Effector memory CD8-positive, alpha-beta T cell (primary cell): ENCODE results near the gene RAB11FIP3.

Experiments used
- ATAC-seq: fragments of 150-1000 bp; cut with Tn5 transposase; replicated peaks from 2 replicates; pipeline ENCODE4 v1.10.0; 2021; ENCODE audit warnings: mild to moderate bottlenecking, moderate library complexity
- DNase-seq, 3 experiments: peaks; one replicate each; pipeline ENCODE4 v3.0.0; 2021
- H3K27ac Mint-ChIP-seq, 2 donors: one replicate each; pipeline ENCODE4 v1.8.0; 2022; ENCODE audit warnings: mild to moderate bottlenecking in 2 of 2, mixed read lengths in 2 of 2, moderate library complexity in 2 of 2
- H3K27me3 Mint-ChIP-seq, 2 donors: one replicate each; pipeline ENCODE4 v1.8.0; 2022; ENCODE audit warnings: mixed read lengths in 2 of 2
- H3K36me3 Mint-ChIP-seq: one replicate; pipeline ENCODE4 v1.8.0; 2022; ENCODE audit warnings: mild to moderate bottlenecking, moderate library complexity, mixed read lengths; ENCODE audit not compliant: insufficient read depth
- H3K4me1 Mint-ChIP-seq, 2 donors: one replicate each; pipeline ENCODE4 v1.8.0; 2022; ENCODE audit warnings: low read depth in 2 of 2, mixed read lengths in 2 of 2
- H3K4me3 Mint-ChIP-seq, 2 donors: one replicate each; pipeline ENCODE4 v1.8.0; 2022; ENCODE audit warnings: mild to moderate bottlenecking in 2 of 2, mixed read lengths in 2 of 2, moderate library complexity in 2 of 2
- H3K9me3 Mint-ChIP-seq, 2 donors: one replicate each; pipeline ENCODE4 v1.8.0; 2022; ENCODE audit warnings: mixed read lengths in 2 of 2

The RAB11FIP3 gene

DNA sequence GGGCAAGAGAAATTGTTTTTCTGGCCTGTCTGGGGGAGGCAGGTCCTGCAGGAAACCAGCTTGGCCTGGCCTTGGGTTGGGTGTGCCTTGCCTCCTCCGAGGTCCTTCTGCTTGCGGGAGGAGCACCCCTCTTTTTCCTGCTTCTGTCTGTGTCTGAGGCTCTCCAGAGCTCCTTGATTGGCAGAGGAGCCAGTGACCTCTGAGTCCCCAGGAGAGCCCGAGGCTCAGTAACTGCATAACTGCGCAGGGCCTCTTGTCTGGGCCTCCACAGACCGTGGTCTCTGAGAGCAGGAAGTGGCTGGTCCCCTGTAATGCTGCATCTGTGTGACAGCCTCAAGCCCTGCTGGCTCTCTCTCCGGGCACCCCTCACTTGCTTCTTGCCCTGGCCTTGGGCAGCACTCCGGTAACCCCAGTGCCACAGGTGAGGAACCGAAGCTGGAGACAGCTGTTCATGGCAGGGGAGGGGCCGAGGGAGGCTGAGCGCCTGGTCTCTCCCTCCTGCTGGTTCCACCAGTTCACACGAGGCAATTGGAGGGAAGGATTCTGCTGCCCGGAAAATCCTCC is 103.6 kb downstream of the RAB11FIP3 start:
- H3K9me3 Mint-ChIP-seq = no peaks in the 10 kb centered on the region
- peak overlapping the region; percentile 90 to 92 for H3K27ac Mint-ChIP-seq
- peak; percentile 26 to 40 (median 30) for DNase-seq
- no peaks in the 10 kb centered on the region for H3K27me3 Mint-ChIP-seq
- ATAC-seq = peak; percentile 13
- peaks cover 14% of the 10 kb centered on the region for H3K36me3 Mint-ChIP-seq
- H3K4me3 Mint-ChIP-seq = peak overlapping the region; percentile 91 to 95
- H3K4me1 Mint-ChIP-seq = peaks cover 29 to 37% of the 10 kb centered on the region in 2 donors

GRCh38 chr16:530111-530817 is 104.8 kb downstream of the RAB11FIP3 start:
- peaks cover 9% of the 10 kb centered on the region for H3K36me3 Mint-ChIP-seq
- no peaks in the 10 kb centered on the region for H3K27me3 Mint-ChIP-seq
- peak overlapping the region; percentile 43 to 95 for H3K4me3 Mint-ChIP-seq
- ATAC-seq (no peak), DNase-seq (no peak)
- H3K4me1 Mint-ChIP-seq = peaks cover 30 to 34% of the 10 kb centered on the region in 2 donors
- no peaks in the 10 kb centered on the region for H3K9me3 Mint-ChIP-seq
- H3K27ac Mint-ChIP-seq = peak overlapping the region in 1 of 2 donors; percentile 72

DNA sequence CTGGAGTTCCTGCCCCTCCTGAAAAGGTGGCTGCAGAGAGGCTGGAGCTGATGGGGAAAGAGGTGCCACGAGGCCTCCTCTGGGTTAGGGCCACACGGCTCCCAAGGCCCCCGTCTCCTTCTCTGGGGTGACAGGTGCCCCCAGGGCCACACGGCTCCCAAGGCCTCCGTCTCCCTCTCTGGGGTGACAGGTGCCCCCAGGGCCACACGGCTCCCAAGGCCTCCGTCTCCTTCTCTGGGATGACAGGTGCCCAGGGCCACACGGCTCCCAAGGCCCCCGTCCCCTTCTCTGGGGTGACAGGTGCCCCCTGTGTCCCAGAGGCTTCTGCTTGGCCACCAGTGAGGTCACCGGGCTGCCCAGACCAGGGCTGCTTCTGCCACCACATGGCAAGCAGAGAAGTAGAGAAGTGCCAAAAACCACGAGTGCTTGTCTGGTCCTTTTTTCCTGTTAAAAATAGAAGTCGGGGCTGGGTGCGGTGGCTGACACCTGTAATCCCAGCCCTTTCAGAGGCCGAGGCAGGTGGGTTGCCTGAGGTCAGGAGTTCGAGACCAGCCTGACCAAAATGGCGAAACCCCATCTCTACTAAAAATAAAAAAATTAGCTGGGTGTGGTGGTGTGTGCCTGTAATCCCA is 106.2 kb downstream of the RAB11FIP3 start:
- no peak for ATAC-seq
- H3K27ac Mint-ChIP-seq = peak overlapping the region in 1 of 2 donors; percentile 82
- peaks cover 14% of the 10 kb centered on the region for H3K36me3 Mint-ChIP-seq
- DNase-seq = no peak
- no peaks in the 10 kb centered on the region for H3K27me3 Mint-ChIP-seq
- H3K4me1 Mint-ChIP-seq = peaks cover 19 to 25% of the 10 kb centered on the region in 2 donors
- no peaks in the 10 kb centered on the region for H3K9me3 Mint-ChIP-seq
- H3K4me3 Mint-ChIP-seq = no peak overlapping the region

DNA sequence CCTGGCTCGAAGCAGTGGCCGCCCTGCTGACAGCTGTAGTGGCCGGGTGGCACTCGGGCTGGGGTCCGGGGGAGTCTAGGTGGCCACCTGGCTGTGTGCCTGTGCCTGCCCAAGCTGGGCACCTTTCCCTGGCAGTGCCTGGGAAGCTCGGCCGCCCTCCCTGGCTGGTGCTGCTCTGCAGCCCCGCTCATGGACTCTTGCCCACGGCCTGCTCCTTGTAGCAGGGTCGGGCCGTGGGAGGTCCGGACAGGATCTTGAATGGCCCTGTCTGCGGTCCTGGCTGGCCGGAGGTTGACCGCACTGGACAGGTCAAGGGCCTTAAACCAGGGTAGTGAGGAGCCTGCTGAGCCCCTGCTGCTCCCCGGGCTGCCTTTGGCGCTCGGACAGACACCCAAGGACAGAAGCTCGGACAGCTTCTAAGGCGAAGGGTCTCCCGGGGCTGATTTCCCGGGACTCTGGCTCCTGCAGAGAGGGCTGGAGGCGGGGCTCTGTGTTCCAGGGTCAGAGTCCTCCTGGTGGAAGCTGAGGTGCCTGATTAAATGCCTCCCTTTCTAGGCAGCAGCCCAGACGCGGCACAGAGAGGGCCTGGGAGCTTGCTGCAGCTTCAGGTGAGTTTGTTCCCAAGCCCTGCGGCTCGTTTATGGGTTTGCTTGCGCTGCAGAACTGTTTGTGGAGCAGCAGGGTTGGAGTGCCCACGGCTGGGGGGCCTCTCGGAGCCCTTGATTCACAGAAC is 108.1 kb downstream of the RAB11FIP3 start:
- Mint-ChIP-seq H3K27me3 (no peaks in the 10 kb centered on the region), H3K4me3 (no peak overlapping the region), H3K9me3 (no peaks in the 10 kb centered on the region), H3K36me3 (peaks cover 19% of the 10 kb centered on the region), H3K4me1 (peaks cover 16 to 23% of the 10 kb centered on the region in 2 donors), H3K27ac (no peak overlapping the region)
- DNase-seq = no peak
- ATAC-seq = no peak

GRCh38 chr16:534135-534534 is 108.7 kb downstream of the RAB11FIP3 start:
- no peaks in the 10 kb centered on the region for H3K9me3 Mint-ChIP-seq

GRCh38 chr16:534856-535445 is 109.5 kb downstream of the RAB11FIP3 start:
- Mint-ChIP-seq H3K9me3 (no peaks in the 10 kb centered on the region), H3K4me3 (no peak overlapping the region), H3K36me3 (peaks cover 17% of the 10 kb centered on the region), H3K4me1 (peaks cover 12 to 13% of the 10 kb centered on the region in 2 donors), H3K27me3 (no peaks in the 10 kb centered on the region), H3K27ac (no peak overlapping the region)
- DNase-seq = no peak
- ATAC-seq = no peak

More at GRCh38 chr16:534135-534534, 108.7 kb downstream of the RAB11FIP3 start:
- DNase-seq = no peak
- H3K27me3 Mint-ChIP-seq = no peaks in the 10 kb centered on the region
- peaks cover 17% of the 10 kb centered on the region for H3K36me3 Mint-ChIP-seq
- no peak overlapping the region for H3K4me3 Mint-ChIP-seq
- peaks cover 11 to 18% of the 10 kb centered on the region in 2 donors for H3K4me1 Mint-ChIP-seq
- no peak overlapping the region for H3K27ac Mint-ChIP-seq
- ATAC-seq = no peak

- ATAC-seq (no peak), DNase-seq (no peak)
- Mint-ChIP-seq H3K9me3 (no peaks in the 10 kb centered on the region), H3K27ac (no peak overlapping the region), H3K27me3 (no peaks in the 10 kb centered on the region), H3K4me1 (peaks cover 4 to 7% of the 10 kb centered on the region in 2 donors), H3K36me3 (peaks cover 13% of the 10 kb centered on the region), H3K4me3 (no peak overlapping the region)
Measured at GRCh38 chr16:535446-536405, 110.3 kb downstream of the RAB11FIP3 start.

- Mint-ChIP-seq H3K4me3 (no peak overlapping the region), H3K9me3 (no peaks in the 10 kb centered on the region)
Measured at GRCh38 chr16:536746-537145, 111.3 kb downstream of the RAB11FIP3 start.

GRCh38 chr16:537415-538335 is 112.2 kb downstream of the RAB11FIP3 start:
- no peak for DNase-seq
- peaks cover 7 to 8% of the 10 kb centered on the region in 2 donors for H3K4me1 Mint-ChIP-seq
- no peaks in the 10 kb centered on the region for H3K9me3 Mint-ChIP-seq
- H3K27me3 Mint-ChIP-seq = no peaks in the 10 kb centered on the region
- H3K36me3 Mint-ChIP-seq = peaks cover 17% of the 10 kb centered on the region
- ATAC-seq = no peak
- no peak overlapping the region for H3K4me3 Mint-ChIP-seq
- H3K27ac Mint-ChIP-seq = no peak overlapping the region

More at GRCh38 chr16:536746-537145, 111.3 kb downstream of the RAB11FIP3 start:
- peaks cover 5 to 7% of the 10 kb centered on the region in 2 donors for H3K4me1 Mint-ChIP-seq
- ATAC-seq = no peak
- peaks cover 17% of the 10 kb centered on the region for H3K36me3 Mint-ChIP-seq
- H3K27me3 Mint-ChIP-seq = no peaks in the 10 kb centered on the region
- no peak overlapping the region for H3K27ac Mint-ChIP-seq
- no peak for DNase-seq

DNA sequence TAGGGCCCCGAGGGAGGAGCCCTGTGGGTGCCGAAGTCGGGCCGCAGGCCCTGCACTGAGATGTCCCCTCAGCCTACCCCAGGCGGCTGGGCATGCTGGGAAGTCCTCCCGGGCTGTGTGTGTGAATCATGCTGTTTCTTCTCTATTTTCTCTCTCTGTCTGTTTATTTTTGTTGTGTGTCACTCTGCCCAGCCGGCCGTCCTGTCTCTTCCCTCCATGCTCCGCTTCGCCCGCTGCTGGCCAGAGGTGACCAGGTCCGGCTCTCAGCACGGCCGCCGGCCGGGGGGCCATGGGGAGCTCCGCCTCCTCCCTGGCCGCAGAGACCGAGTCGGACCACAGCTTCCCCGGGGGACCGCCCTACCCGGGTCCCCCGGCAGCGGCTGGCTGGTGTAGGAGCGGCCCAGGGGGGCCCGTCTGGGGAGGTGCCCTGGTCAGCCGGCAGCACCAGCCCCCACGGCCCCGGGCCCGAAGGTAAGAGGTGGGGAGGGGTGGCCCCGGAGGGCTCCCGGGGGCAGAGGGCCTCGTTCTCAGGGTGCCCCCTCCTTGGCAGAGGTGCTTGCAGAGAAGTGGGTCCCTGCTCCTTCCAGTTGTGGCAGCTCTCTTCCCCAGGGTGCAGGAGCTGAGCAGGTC is 114.6 kb downstream of the RAB11FIP3 start:
- H3K27me3 Mint-ChIP-seq = no peaks in the 10 kb centered on the region
- no peak for ATAC-seq
- H3K9me3 Mint-ChIP-seq = no peaks in the 10 kb centered on the region
- no peak overlapping the region for H3K4me3 Mint-ChIP-seq
- H3K36me3 Mint-ChIP-seq = peaks cover 20% of the 10 kb centered on the region
- DNase-seq = no peak
- no peak overlapping the region for H3K27ac Mint-ChIP-seq
- H3K4me1 Mint-ChIP-seq = peaks cover 3 to 6% of the 10 kb centered on the region in 2 donors

DNA sequence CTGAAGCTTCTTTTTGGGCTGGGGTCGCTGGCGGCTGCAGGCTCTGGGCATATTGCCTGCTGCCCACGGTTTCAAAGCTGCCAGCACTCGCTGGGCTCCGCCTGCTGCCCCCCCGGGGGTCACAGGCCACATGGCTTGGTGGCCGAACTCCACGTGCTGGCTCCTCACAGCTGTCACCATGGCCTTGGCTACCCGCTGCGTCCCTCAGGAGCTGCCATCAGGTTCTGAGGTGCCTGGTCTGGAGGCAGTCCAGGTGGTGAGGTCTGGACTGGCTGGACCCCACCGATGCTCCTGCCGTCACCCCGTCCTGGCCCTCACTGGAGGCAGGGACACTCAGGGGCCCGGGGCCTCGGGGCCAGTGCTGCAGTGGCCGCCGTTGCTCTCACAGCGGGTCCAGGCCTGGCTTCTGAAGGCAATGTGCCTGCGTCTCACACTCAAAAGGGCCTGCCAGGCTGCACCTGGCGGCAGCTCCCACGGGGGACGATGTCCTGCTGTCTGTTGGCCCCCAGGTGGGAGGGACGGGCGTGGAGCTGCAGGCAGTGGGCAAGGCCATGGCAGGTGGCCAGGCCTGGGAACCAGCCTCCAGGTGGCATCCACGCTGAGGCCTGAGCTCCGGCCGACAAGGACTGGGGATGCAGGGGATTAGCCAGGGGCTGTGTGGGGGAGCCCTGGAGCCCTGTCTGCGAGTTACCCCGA is 115.3 kb downstream of the RAB11FIP3 start:
- H3K36me3 Mint-ChIP-seq = peaks cover 21% of the 10 kb centered on the region
- ATAC-seq = no peak
- H3K9me3 Mint-ChIP-seq = no peaks in the 10 kb centered on the region
- H3K27me3 Mint-ChIP-seq = no peaks in the 10 kb centered on the region
- no peak overlapping the region for H3K4me3 Mint-ChIP-seq
- no peak for DNase-seq
- H3K4me1 Mint-ChIP-seq = peaks cover 3 to 8% of the 10 kb centered on the region in 2 donors
- H3K27ac Mint-ChIP-seq = peak overlapping the region in 1 of 2 donors; percentile 63
